ENCODE results near the gene CABCOCO1.

- TF ChIP-seq EZH2phosphoT487 (IDR thresholded peaks at IDR 0.05; ENCODE audit: borderline replicate concordance) (no peak), REST (IDR thresholded peaks at IDR 0.05; ENCODE audit: low read depth) (no peak), EZH2 (IDR thresholded peaks at IDR 0.05) (no peak), CEBPB (IDR thresholded peaks at IDR 0.05; ENCODE audit: low read depth) (no peak)
Observed at GRCh38 chr10:61753453-61753852, 90.7 kb downstream of the CABCOCO1 start.

Data from HCT116 (cell line).